B cell (primary cell): ENCODE data around the gene HEXIM2. TPM values are rescaled to one million over a fixed set of nuclear protein-coding genes. Genes with fewer than 3 reads are reported as not detected.

Experiments
- ATAC-seq: fragments of 200-7000 bp; cut with Tn5 transposase; one replicate; pipeline ENCODE4 v1.10.0; 2021; ENCODE audit warnings: low read depth, mild to moderate bottlenecking, moderate number of reproducible peaks, moderate library complexity
- CTCF ChIA-PET: fragments of 350-600 bp; sonication (Branson Sonifier 250); formaldehyde crosslinking; loops from one replicate; lab custom pipeline; 2021; ENCODE audit warnings: antibody characterized with exemption, inconsistent platforms; lab: Charles Lee
- POLR2A ChIA-PET: fragments of 350-600 bp; sonication (Branson Sonifier 250); formaldehyde crosslinking; loops from one replicate; lab custom pipeline; 2021; ENCODE audit warnings: antibody characterized with exemption; lab: Charles Lee
- DNase-seq: peaks from one replicate; pipeline ENCODE4 v3.0.0; 2013
- H2AFZ ChIP-seq: 2 replicates; pipeline ENCODE4 v1.6.1; 2012; ENCODE audit warnings: mild to moderate bottlenecking, low read depth, low read length; ENCODE audit not compliant: insufficient read depth, poor library complexity, severe bottlenecking
- H3K27ac ChIP-seq, 2 donors: 1 replicate in 1 of 2; 2 replicates in 1 of 2; pipeline ENCODE4 v1.5.1; 2012 to 2013; ENCODE audit warnings: low read length in 2 of 2, mild to moderate bottlenecking in 2 of 2, moderate library complexity in 1 of 2
- H3K27me3 ChIP-seq, 4 experiments: fragments of 200-600 bp in 1 of 4; sonication (generic) in 1 of 4; replicated peaks in 1 of 4; 1 replicate in 2 of 4; 2 replicates in 2 of 4; pipeline versions ENCODE4 v1.6.1 to v1.7.0; 2013 to 2016; ENCODE audit warnings: low read length in 3 of 4, mild to moderate bottlenecking in 2 of 4, mixed read lengths in 1 of 4, moderate library complexity in 1 of 4; ENCODE audit not compliant: insufficient read depth in 4 of 4, control insufficient read depth in 3 of 4; ENCODE audit errors: control extremely low read depth in 1 of 4
- H3K36me3 ChIP-seq, 2 experiments: replicated peaks in 1 of 2; 1 replicate in 1 of 2; 2 replicates in 1 of 2; pipeline versions ENCODE4 v1.6.1 to v1.7.1; 2013; ENCODE audit warnings: low read length in 1 of 2; ENCODE audit not compliant: insufficient read depth in 2 of 2, control insufficient read depth in 1 of 2; ENCODE audit errors: control extremely low read depth in 1 of 2, extremely low read depth in 1 of 2
- H3K4me1 ChIP-seq, 2 donors: fragments of 200-600 bp in 1 of 2; sonication (generic) in 1 of 2; 1 replicate in 1 of 2; 2 replicates in 1 of 2; pipeline versions ENCODE4 v1.5.1 to v1.6.1; 2013 to 2017; ENCODE audit warnings: low read length in 2 of 2; ENCODE audit not compliant: control insufficient read depth in 2 of 2, insufficient read depth in 2 of 2
- H3K4me2 ChIP-seq: replicated peaks from 2 replicates; pipeline ENCODE3; 2012; ENCODE audit warnings: mild to moderate bottlenecking, low read depth, low read length; ENCODE audit not compliant: poor library complexity, severe bottlenecking
- H3K4me3 ChIP-seq, 5 experiments: fragments of 200-600 bp in 1 of 5; sonication (generic) in 1 of 5; 1 replicate in 3 of 5; 2 replicates in 2 of 5; pipeline versions ENCODE4 v1.5.1 to v1.7.0; 2011 to 2016; ENCODE audit warnings: low read length in 4 of 5, mild to moderate bottlenecking in 4 of 5, low read depth in 2 of 5, control low read depth in 1 of 5, moderate library complexity in 1 of 5; ENCODE audit not compliant: insufficient read depth in 1 of 5; ENCODE audit errors: control extremely low read depth in 1 of 5, extremely low read depth in 1 of 5
- H3K79me2 ChIP-seq: fragments of 200-600 bp; sonication (generic); one replicate; pipeline ENCODE4 v1.6.0; 2016; ENCODE audit warnings: low read length; ENCODE audit not compliant: control insufficient read depth, insufficient read depth
- H3K9ac ChIP-seq: fragments of 200-600 bp; sonication (generic); 2 replicates; pipeline ENCODE4 v1.6.1; 2017; ENCODE audit warnings: mild to moderate bottlenecking, low read length, moderate library complexity
- H3K9me3 ChIP-seq, 3 donors: one replicate each; pipeline versions ENCODE4 v1.6.1 to v1.7.1; 2013; ENCODE audit warnings: low read length in 2 of 3; ENCODE audit not compliant: control insufficient read depth in 2 of 3, insufficient read depth in 1 of 3; ENCODE audit errors: control extremely low read depth in 1 of 3
- H4K20me1 ChIP-seq: 2 replicates; pipeline ENCODE4 v1.6.0; 2012; ENCODE audit warnings: mild to moderate bottlenecking, low read length; ENCODE audit not compliant: insufficient read depth, control insufficient read depth, poor library complexity, severe bottlenecking
- H3K27ac Mint-ChIP-seq: one replicate; pipeline ENCODE4 v1.8.0; 2021; ENCODE audit warnings: mixed read lengths
- H3K27me3 Mint-ChIP-seq: one replicate; pipeline ENCODE4 v1.8.0; 2021; ENCODE audit warnings: mixed read lengths
- H3K4me1 Mint-ChIP-seq: one replicate; pipeline ENCODE4 v1.8.0; 2021; ENCODE audit warnings: mixed read lengths
- H3K4me3 Mint-ChIP-seq: one replicate; pipeline ENCODE4 v1.8.0; 2021; ENCODE audit warnings: mixed read lengths
- H3K9me3 Mint-ChIP-seq: one replicate; pipeline ENCODE4 v1.8.0; 2022; ENCODE audit warnings: mixed read lengths; ENCODE audit not compliant: insufficient read depth
- CTCF ChIP-seq: fragments of 200-600 bp; IDR thresholded peaks from one replicate; pipeline ENCODE4 v1.8.0; 2022; ENCODE audit warnings: antibody characterized with exemption, mild to moderate bottlenecking
- EZH2 ChIP-seq: IDR thresholded peaks from 2 replicates; pipeline ENCODE4 v1.6.1; 2012; ENCODE audit warnings: borderline replicate concordance, low read depth, mild to moderate bottlenecking, moderate library complexity, low read length; ENCODE audit not compliant: insufficient read depth, poor library complexity, severe bottlenecking
- whole genome bisulfite sequencing: methylation state at CpG from one replicate; pipeline ENCODE4 v1.1.5; 2013; ENCODE audit warnings: missing lambda C conversion rate; ENCODE audit not compliant: insufficient coverage; 5-methylcytosine and 5-hydroxymethylcytosine counted together
- intact Hi-C: fragments of 100-400 bp; cut with micrococcal nuclease; formaldehyde crosslinking; loops from one replicate; pipeline ENCODE4 v1.10.0; 2022
- polyA plus RNA-seq: library from polyadenylated mRNA; depleted of rRNA; stranded (reverse); fragments of >200 nt; gene quantifications from 2 replicates; pipeline ENCODE4 v1.2.3, GENCODE V29; 2012
- total RNA-seq, 2 donors: library from RNA; stranded (reverse); fragments of 120-200 nt in 1 of 2; gene quantifications; 1 replicate in 1 of 2; 2 replicates in 1 of 2; pipeline versions ENCODE4 v1.2.3 to v1.2.4, GENCODE V29; 2013 to 2022

HEXIM2 gene
- total and polyA plus RNA-seq, 2 donors (not counting 1 experiment from before 2014, with no cell fraction given): 3.7 to 10.0 TPM

- Histone ChIP-seq H3K9ac (no peak overlapping the region), H3K4me1 (peaks cover 7 to 9% of the 10 kb centered on the region in 2 donors), H3K36me3 (no peaks in the 10 kb centered on the region), H2AFZ (no peak overlapping the region), H3K27me3 (peaks cover 0 to 2% (median 0%) of the 10 kb centered on the region in 4 experiments), H4K20me1 (no peaks in the 10 kb centered on the region), H3K79me2 (no peaks in the 10 kb centered on the region), H3K27ac (no peak overlapping the region), H3K4me2 (no peak overlapping the region), H3K4me3 (no peak overlapping the region), H3K9me3 (no peaks in the 10 kb centered on the region)
- DNase-seq (no peak), ATAC-seq (no peak)
- Mint-ChIP-seq H3K27ac (no peak overlapping the region), H3K4me3 (no peak overlapping the region), H3K27me3 (no peaks in the 10 kb centered on the region), H3K9me3 (no peaks in the 10 kb centered on the region), H3K4me1 (peaks cover 6% of the 10 kb centered on the region)
- ChIA-PET CTCF (interaction anchor here (1.4 kb wide), 1 partner anchor 20 kb away, joined by 6 read pairs; no protein-coding TSS in a partner anchor), POLR2A (no interaction called here)
- WGBS: 96% methylated on average over 4 of the region's 7 CpGs
- TF ChIP-seq EZH2 (no peak), CTCF (no peak)
- intact Hi-C loops: no loop called here
Observed at GRCh38 chr17:45177563-45177962, 15.9 kb downstream of the HEXIM2 start.

- H3K9me3 ChIP-seq: no peaks in the 10 kb centered on the region
- ChIA-PET POLR2A (no interaction called here), CTCF (interaction anchor here (0.9 to 1.4 kb wide), 2 partner anchors 13 to 49 kb away, joined by 3 to 5 read pairs; partner anchors contain the start of gene ACBD4)
- peaks cover 0 to 2% (median 0%) of the 10 kb centered on the region in 4 experiments for H3K27me3 ChIP-seq
- no peak overlapping the region for H3K4me3 ChIP-seq
- H3K4me2 ChIP-seq: no peak overlapping the region
- 100% methylated on average over 5 of the region's 5 CpGs for WGBS
- intact Hi-C loops: no loop called here
- H3K9me3 Mint-ChIP-seq: no peaks in the 10 kb centered on the region
- TF ChIP-seq CTCF (no peak), EZH2 (no peak)
- no peaks in the 10 kb centered on the region for H3K4me1 Mint-ChIP-seq
- no peak overlapping the region for H3K27ac ChIP-seq
- H3K36me3 ChIP-seq: no peaks in the 10 kb centered on the region
- no peaks in the 10 kb centered on the region for H4K20me1 ChIP-seq
- no peak overlapping the region for H3K4me3 Mint-ChIP-seq
- H3K4me1 ChIP-seq: no peaks in the 10 kb centered on the region
- no peaks in the 10 kb centered on the region for H3K79me2 ChIP-seq
- H3K27me3 Mint-ChIP-seq: no peaks in the 10 kb centered on the region
- ATAC-seq (no peak), DNase-seq (no peak)
- H2AFZ ChIP-seq: no peak overlapping the region
- no peak overlapping the region for H3K9ac ChIP-seq
- no peak overlapping the region for H3K27ac Mint-ChIP-seq
Observed at GRCh38 chr17:45184144-45184543, 22.5 kb downstream of the HEXIM2 start.
